ENCODE measurements around the gene NIT2. TPM values are rescaled to one million over a fixed set of nuclear protein-coding genes. Genes with fewer than 3 reads are reported as not detected.
A peak's percentile ranks its signal among the peaks of the same experiment; 100 is the strongest.
"Not testable (repeated sequence)": the region's sequence is repeated elsewhere in the genome, so short reads cannot be mapped to it uniquely, and the experiment has no call there.

Gene NIT2
- total RNA-seq (2014; rRNA removed; shearing (Covaris generic)): 109 and 115 TPM in 2 replicates
- 47.3 and 53.4 TPM in 2 replicates for polyA plus RNA-seq (2015; cell fraction: cytosol; rRNA removed)
- 504 and 514 TPM in 2 replicates for polyA plus RNA-seq (2015; cell fraction: nucleus; rRNA removed)

GRCh38 chr3:100334488-100335351, at the start of gene NIT2:
Gene NIT2 (plus strand): TSS chr3:100334757. CDS start chr3:100334792, 35 bp downstream.
- peak; percentile 82 for DNase-seq (ENCODE audit: low read depth, low spot score)
- in situ Hi-C loops (cut with HindIII; ENCODE audit: low pct_unique_long_range_greater_than_20kb, low sequenced_read_pairs): no loop called here

- DNase-seq (ENCODE audit: low read depth, low spot score): no peak
- in situ Hi-C loops (cut with HindIII; ENCODE audit: low pct_unique_long_range_greater_than_20kb, low sequenced_read_pairs): no loop called here
Measured at GRCh38 chr3:100288288-100288894, 46.2 kb upstream of the NIT2 start.

GRCh38 chr3:100289339-100289738, 45.2 kb upstream of the NIT2 start:
- no peak for DNase-seq (ENCODE audit: low read depth, low spot score)

GRCh38 chr3:100295089-100295488, 39.5 kb upstream of the NIT2 start:
- in situ Hi-C loops (cut with HindIII; ENCODE audit: low pct_unique_long_range_greater_than_20kb, low sequenced_read_pairs): no loop called here
- DNase-seq (ENCODE audit: low read depth, low spot score): no peak

More at GRCh38 chr3:100289339-100289738, 45.2 kb upstream of the NIT2 start:
- in situ Hi-C loops (cut with HindIII; ENCODE audit: low pct_unique_long_range_greater_than_20kb, low sequenced_read_pairs): no loop called here

GRCh38 chr3:100297784-100298183, 36.8 kb upstream of the NIT2 start:
- DNase-seq (ENCODE audit: low read depth, low spot score): no peak
- in situ Hi-C loops (cut with HindIII; ENCODE audit: low pct_unique_long_range_greater_than_20kb, low sequenced_read_pairs): no loop called here

- in situ Hi-C loops (cut with HindIII; ENCODE audit: low pct_unique_long_range_greater_than_20kb, low sequenced_read_pairs): no loop called here
Measured at GRCh38 chr3:100299016-100299415, 35.5 kb upstream of the NIT2 start.

GRCh38 chr3:100306695-100307094, 27.9 kb upstream of the NIT2 start:
- DNase-seq (ENCODE audit: low read depth, low spot score): no peak
- in situ Hi-C loops (cut with HindIII; ENCODE audit: low pct_unique_long_range_greater_than_20kb, low sequenced_read_pairs): no loop called here

More at GRCh38 chr3:100299016-100299415, 35.5 kb upstream of the NIT2 start:
- no peak for DNase-seq (ENCODE audit: low read depth, low spot score)

- in situ Hi-C loops (cut with HindIII; ENCODE audit: low pct_unique_long_range_greater_than_20kb, low sequenced_read_pairs): no loop called here
- no peak for DNase-seq (ENCODE audit: low read depth, low spot score)
Measured at GRCh38 chr3:100310355-100310965, 24.1 kb upstream of the NIT2 start.

- in situ Hi-C loops (cut with HindIII; ENCODE audit: low pct_unique_long_range_greater_than_20kb, low sequenced_read_pairs): no loop called here
- no peak for DNase-seq (ENCODE audit: low read depth, low spot score)
Measured at GRCh38 chr3:100311011-100311410, 23.5 kb upstream of the NIT2 start.

- DNase-seq (ENCODE audit: low read depth, low spot score): peak; percentile 82
- in situ Hi-C loops (cut with HindIII; ENCODE audit: low pct_unique_long_range_greater_than_20kb, low sequenced_read_pairs): no loop called here
Measured at GRCh38 chr3:100316641-100317069, 17.9 kb upstream of the NIT2 start.

- DNase-seq (ENCODE audit: low read depth, low spot score): no peak
- in situ Hi-C loops (cut with HindIII; ENCODE audit: low pct_unique_long_range_greater_than_20kb, low sequenced_read_pairs): no loop called here
Measured at GRCh38 chr3:100317912-100318311, 16.6 kb upstream of the NIT2 start.

GRCh38 chr3:100319951-100320350, 14.6 kb upstream of the NIT2 start:
- DNase-seq (ENCODE audit: low read depth, low spot score): peak; percentile 92

GRCh38 chr3:100324044-100324443, 10.5 kb upstream of the NIT2 start:
- no peak for DNase-seq (ENCODE audit: low read depth, low spot score)
- in situ Hi-C loops (cut with HindIII; ENCODE audit: low pct_unique_long_range_greater_than_20kb, low sequenced_read_pairs): no loop called here

More at GRCh38 chr3:100319951-100320350, 14.6 kb upstream of the NIT2 start:
- in situ Hi-C loops (cut with HindIII; ENCODE audit: low pct_unique_long_range_greater_than_20kb, low sequenced_read_pairs): no loop called here

GRCh38 chr3:100325827-100326226, 8.7 kb upstream of the NIT2 start:
- DNase-seq (ENCODE audit: low read depth, low spot score): no peak
- in situ Hi-C loops (cut with HindIII; ENCODE audit: low pct_unique_long_range_greater_than_20kb, low sequenced_read_pairs): no loop called here

- in situ Hi-C loops (cut with HindIII; ENCODE audit: low pct_unique_long_range_greater_than_20kb, low sequenced_read_pairs): not testable (repeated sequence)
Measured at GRCh38 chr3:100327377-100327776, 7.2 kb upstream of the NIT2 start.

GRCh38 chr3:100329800-100330489, 4.6 kb upstream of the NIT2 start:
- DNase-seq (ENCODE audit: low read depth, low spot score): no peak
- in situ Hi-C loops (cut with HindIII; ENCODE audit: low pct_unique_long_range_greater_than_20kb, low sequenced_read_pairs): no loop called here

More at GRCh38 chr3:100327377-100327776, 7.2 kb upstream of the NIT2 start:
- DNase-seq (ENCODE audit: low read depth, low spot score): not testable (repeated sequence)

- in situ Hi-C loops (cut with HindIII; ENCODE audit: low pct_unique_long_range_greater_than_20kb, low sequenced_read_pairs): no loop called here
- no peak for DNase-seq (ENCODE audit: low read depth, low spot score)
Measured at GRCh38 chr3:100330651-100331050, 3.9 kb upstream of the NIT2 start.

GRCh38 chr3:100331660-100332059, 2.9 kb upstream of the NIT2 start:
- DNase-seq (ENCODE audit: low read depth, low spot score): no peak
- in situ Hi-C loops (cut with HindIII; ENCODE audit: low pct_unique_long_range_greater_than_20kb, low sequenced_read_pairs): no loop called here
